Peyer's patch (tissue), 4 donors: ENCODE data around the gene AQP10.
"Not testable (repeated sequence)": the region's sequence is repeated elsewhere in the genome, so short reads cannot be mapped to it uniquely, and the experiment has no call there.

ENCODE experiments used
- POLR2A ChIP-seq, 2 donors: fragments of 450-650 bp; IDR thresholded peaks; one replicate each; pipeline ENCODE4 v1.5.1; 2017; ENCODE audit warnings: antibody characterized with exemption in 2 of 2, mild to moderate bottlenecking in 2 of 2, moderate library complexity in 2 of 2
- TF ChIP-seq, protein P1 (sequence below), 6 experiments: fragments of 450-650 bp in 4 of 6; fragments of 200-600 bp in 2 of 6; sonication (generic) in 1 of 6; IDR thresholded peaks; one replicate each; pipeline ENCODE4 v1.5.1; 2017 to 2019; ENCODE audit warnings: antibody characterized with exemption in 6 of 6, mild to moderate bottlenecking in 3 of 6, moderate library complexity in 1 of 6

DNA sequence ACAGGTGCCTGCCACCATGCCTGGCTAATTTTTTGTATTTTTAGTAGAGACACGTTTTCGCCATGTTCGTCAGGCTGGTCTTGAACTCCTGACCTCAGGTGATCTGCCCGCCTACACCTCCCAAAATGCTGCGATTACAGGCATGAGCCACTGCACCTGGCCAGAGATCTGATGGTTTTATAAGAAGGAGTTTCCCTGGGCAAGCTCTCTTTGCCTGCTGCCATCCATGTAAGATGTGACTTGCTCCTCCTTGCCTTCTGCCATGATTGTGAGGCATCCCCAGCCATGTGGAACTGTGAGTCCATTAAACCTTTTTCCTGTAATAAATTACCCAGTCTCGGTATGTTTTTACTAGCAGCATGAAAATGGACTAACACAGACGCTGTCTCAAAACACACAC is 11.8 kb upstream of the AQP10 start:
- not testable (repeated sequence) for TF ChIP-seq POLR2A (IDR thresholded peaks at IDR 0.05)
- TF ChIP-seq, protein P1, sequence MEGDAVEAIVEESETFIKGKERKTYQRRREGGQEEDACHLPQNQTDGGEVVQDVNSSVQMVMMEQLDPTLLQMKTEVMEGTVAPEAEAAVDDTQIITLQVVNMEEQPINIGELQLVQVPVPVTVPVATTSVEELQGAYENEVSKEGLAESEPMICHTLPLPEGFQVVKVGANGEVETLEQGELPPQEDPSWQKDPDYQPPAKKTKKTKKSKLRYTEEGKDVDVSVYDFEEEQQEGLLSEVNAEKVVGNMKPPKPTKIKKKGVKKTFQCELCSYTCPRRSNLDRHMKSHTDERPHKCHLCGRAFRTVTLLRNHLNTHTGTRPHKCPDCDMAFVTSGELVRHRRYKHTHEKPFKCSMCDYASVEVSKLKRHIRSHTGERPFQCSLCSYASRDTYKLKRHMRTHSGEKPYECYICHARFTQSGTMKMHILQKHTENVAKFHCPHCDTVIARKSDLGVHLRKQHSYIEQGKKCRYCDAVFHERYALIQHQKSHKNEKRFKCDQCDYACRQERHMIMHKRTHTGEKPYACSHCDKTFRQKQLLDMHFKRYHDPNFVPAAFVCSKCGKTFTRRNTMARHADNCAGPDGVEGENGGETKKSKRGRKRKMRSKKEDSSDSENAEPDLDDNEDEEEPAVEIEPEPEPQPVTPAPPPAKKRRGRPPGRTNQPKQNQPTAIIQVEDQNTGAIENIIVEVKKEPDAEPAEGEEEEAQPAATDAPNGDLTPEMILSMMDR (IDR thresholded peaks at IDR 0.05) = not testable (repeated sequence)
